Stomach smooth muscle (tissue), 2 donors: ENCODE data around the gene OR51B6.
"Not testable (repeated sequence)": the region's sequence is repeated elsewhere in the genome, so short reads cannot be mapped to it uniquely, and the experiment has no call there.

ENCODE experiments used
- H3K27ac ChIP-seq: one replicate; pipeline ENCODE4 v1.7.0; 2013; ENCODE audit warnings: mild to moderate bottlenecking, low read length, inconsistent platforms
- H3K27me3 ChIP-seq, 2 donors: one replicate each; pipeline ENCODE4 v1.7.0; 2013; ENCODE audit warnings: low read length in 2 of 2; ENCODE audit not compliant: insufficient read depth in 2 of 2, control insufficient read depth in 1 of 2
- H3K36me3 ChIP-seq, 2 donors: one replicate each; pipeline ENCODE4 v1.7.0; 2013; ENCODE audit warnings: low read length in 2 of 2; ENCODE audit not compliant: control insufficient read depth in 2 of 2, insufficient read depth in 2 of 2
- H3K4me1 ChIP-seq: one replicate; pipeline ENCODE4 v1.7.0; 2013; ENCODE audit warnings: low read length; ENCODE audit not compliant: control insufficient read depth, insufficient read depth
- H3K4me3 ChIP-seq, 2 donors: one replicate each; pipeline ENCODE4 v1.7.0; 2013; ENCODE audit warnings: low read length in 2 of 2
- H3K9ac ChIP-seq, 2 donors: one replicate each; pipeline ENCODE4 v1.7.0; 2013; ENCODE audit warnings: low read length in 2 of 2, mild to moderate bottlenecking in 1 of 2
- H3K9me3 ChIP-seq, 2 donors: one replicate each; pipeline ENCODE4 v1.7.0; 2013; ENCODE audit warnings: low read length in 2 of 2; ENCODE audit not compliant: control insufficient read depth in 2 of 2
- donor health status: healthy.
- donor health status: Pancreatic carcinoma.

The OR51B6 gene, protein sequence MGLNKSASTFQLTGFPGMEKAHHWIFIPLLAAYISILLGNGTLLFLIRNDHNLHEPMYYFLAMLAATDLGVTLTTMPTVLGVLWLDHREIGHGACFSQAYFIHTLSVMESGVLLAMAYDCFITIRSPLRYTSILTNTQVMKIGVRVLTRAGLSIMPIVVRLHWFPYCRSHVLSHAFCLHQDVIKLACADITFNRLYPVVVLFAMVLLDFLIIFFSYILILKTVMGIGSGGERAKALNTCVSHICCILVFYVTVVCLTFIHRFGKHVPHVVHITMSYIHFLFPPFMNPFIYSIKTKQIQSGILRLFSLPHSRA

DNA sequence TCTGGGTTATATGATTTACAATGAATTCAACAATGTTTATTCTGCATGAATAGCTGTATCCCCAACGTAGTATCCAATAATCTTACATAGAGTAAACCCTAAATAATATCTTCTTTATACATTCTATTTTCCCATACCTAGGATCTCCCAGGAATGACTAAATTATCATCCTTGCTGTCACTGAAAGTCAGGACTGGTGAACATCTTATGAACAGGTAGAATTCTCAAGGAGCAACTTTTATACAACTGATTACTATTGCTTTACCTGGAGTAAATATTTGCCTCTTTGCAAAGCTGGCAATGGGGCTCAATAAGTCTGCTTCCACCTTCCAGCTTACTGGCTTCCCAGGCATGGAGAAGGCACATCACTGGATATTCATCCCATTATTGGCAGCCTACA lies at the start of gene OR51B6:
Gene OR51B6 (plus strand): TSS at position 301 of the 400 bp plus-strand sequence. CDS start 0 bp downstream, at position 301.
- Histone ChIP-seq H3K36me3 (no peaks in the 10 kb centered on the region), H3K4me1 (no peaks in the 10 kb centered on the region), H3K9me3 (no peaks in the 10 kb centered on the region), H3K9ac (no peak within 1 kb of the TSS), H3K27ac (no peak within 1 kb of the TSS), H3K4me3 (no peak within 1 kb of the TSS), H3K27me3 (no peaks in the 10 kb centered on the region)

- no peaks in the 10 kb centered on the region for H3K27me3 ChIP-seq
- no peaks in the 10 kb centered on the region for H3K9me3 ChIP-seq
- no peaks in the 10 kb centered on the region for H3K36me3 ChIP-seq
- H3K9ac ChIP-seq = no peak within 1 kb of the TSS
- H3K4me3 ChIP-seq = no peak within 1 kb of the TSS
- no peaks in the 10 kb centered on the region for H3K4me1 ChIP-seq
- no peak within 1 kb of the TSS for H3K27ac ChIP-seq
These were observed 49.5 kb upstream of the OR51B6 start, which contains the start of gene OR51B4 for GRCh38 chr11:5301846-5302245. Gene OR51B4, minus strand, starts transcription at chr11:5301946. Its CDS starts 0 bp downstream, at chr11:5301946.

DNA sequence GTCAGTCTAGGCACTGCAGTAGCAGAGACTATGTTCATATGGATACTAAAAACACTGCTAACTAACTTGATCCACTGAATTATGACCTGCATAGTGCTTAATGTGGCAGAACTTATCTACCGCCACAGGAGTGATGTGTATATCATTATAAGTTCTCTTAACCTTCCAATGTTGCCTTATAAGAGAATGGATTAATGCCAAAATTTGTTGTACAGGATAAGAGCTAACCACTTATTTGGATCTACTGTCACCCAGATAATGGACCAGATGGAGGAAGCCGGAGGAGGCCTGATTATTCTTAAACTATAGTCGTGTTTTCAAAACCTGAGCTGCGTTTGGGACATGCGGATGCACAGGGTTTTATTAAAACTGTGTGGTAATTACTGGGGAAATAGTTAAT lies 47.7 kb upstream of the OR51B6 start:
- Histone ChIP-seq H3K9ac (no peak overlapping the region), H3K4me3 (no peak overlapping the region), H3K27me3 (no peaks in the 10 kb centered on the region), H3K9me3 (no peaks in the 10 kb centered on the region), H3K36me3 (no peaks in the 10 kb centered on the region), H3K4me1 (no peaks in the 10 kb centered on the region), H3K27ac (no peak overlapping the region)

GRCh38 chr11:5304046-5304445 lies 47.3 kb upstream of the OR51B6 start:
- no peaks in the 10 kb centered on the region for H3K4me1 ChIP-seq
- no peaks in the 10 kb centered on the region for H3K36me3 ChIP-seq

DNA sequence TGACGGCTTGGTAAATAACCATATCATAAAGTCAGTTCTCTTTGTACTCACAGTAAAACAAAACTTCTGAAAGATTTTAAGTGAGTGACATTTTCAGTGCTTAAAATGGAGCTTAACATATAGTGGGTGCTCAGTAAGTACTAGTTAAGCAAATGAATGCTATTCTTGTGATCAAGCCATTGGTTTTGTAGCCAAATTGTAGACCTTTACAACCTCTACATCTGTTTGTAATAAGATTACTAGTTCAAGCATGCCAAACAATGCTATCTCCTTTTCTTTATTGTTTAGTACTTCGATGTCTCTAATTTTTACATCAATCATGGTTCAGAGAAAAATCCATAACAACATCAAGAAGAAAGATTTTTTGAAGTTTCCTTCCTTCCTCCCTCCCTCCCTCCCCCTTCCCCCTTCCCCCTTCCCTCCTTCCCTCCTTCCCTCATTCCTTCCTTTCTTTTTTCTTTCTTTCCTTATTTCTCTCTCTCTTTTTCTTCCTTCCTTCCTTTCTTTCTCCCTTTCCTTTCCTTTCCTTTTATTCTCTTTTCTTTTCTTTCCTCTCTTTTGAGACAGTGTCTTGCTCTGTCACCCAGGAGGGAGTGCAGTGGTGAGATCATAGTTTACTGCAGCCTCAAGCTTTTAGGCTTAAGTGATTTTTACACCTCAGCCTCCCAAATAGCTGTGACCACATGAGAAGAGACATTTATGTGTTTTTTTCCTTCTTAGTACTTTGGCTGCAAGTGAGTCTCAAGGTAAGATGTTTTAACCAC lies 43.9 kb upstream of the OR51B6 start:
- H3K9me3 ChIP-seq = no peaks in the 10 kb centered on the region
- H3K4me1 ChIP-seq = no peaks in the 10 kb centered on the region
- no peak overlapping the region for H3K27ac ChIP-seq
- no peaks in the 10 kb centered on the region for H3K27me3 ChIP-seq
- H3K36me3 ChIP-seq = no peaks in the 10 kb centered on the region
- no peak overlapping the region for H3K9ac ChIP-seq
- H3K4me3 ChIP-seq = no peak overlapping the region

More at GRCh38 chr11:5304046-5304445, 47.3 kb upstream of the OR51B6 start:
- Histone ChIP-seq H3K27ac (no peak overlapping the region), H3K9me3 (no peaks in the 10 kb centered on the region), H3K27me3 (no peaks in the 10 kb centered on the region), H3K9ac (no peak overlapping the region), H3K4me3 (no peak overlapping the region)

- no peak overlapping the region for H3K27ac ChIP-seq
- no peaks in the 10 kb centered on the region for H3K9me3 ChIP-seq
- no peaks in the 10 kb centered on the region for H3K4me1 ChIP-seq
- H3K4me3 ChIP-seq = no peak overlapping the region
- no peaks in the 10 kb centered on the region for H3K27me3 ChIP-seq
- no peaks in the 10 kb centered on the region for H3K36me3 ChIP-seq
- no peak overlapping the region for H3K9ac ChIP-seq
These were observed 40.9 kb upstream of the OR51B6 start for GRCh38 chr11:5310423-5310822.

GRCh38 chr11:5313326-5314023 lies 37.8 kb upstream of the OR51B6 start:
- not testable (repeated sequence) for H3K27ac ChIP-seq, H3K27me3 ChIP-seq, H3K9me3 ChIP-seq, H3K4me1 ChIP-seq, H3K9ac ChIP-seq, H3K36me3 ChIP-seq, H3K4me3 ChIP-seq

- H3K36me3 ChIP-seq = no peaks in the 10 kb centered on the region
- no peaks in the 10 kb centered on the region for H3K27me3 ChIP-seq
- H3K4me3 ChIP-seq = no peak overlapping the region
- no peak overlapping the region for H3K27ac ChIP-seq
- peaks cover 0 to 2% of the 10 kb centered on the region in 2 donors for H3K9me3 ChIP-seq
- no peaks in the 10 kb centered on the region for H3K4me1 ChIP-seq
- H3K9ac ChIP-seq = no peak overlapping the region
These were observed 34.0 kb upstream of the OR51B6 start for GRCh38 chr11:5317292-5317691.

GRCh38 chr11:5324197-5324596 lies 27.1 kb upstream of the OR51B6 start, which contains the start of gene OR51B2:
Gene OR51B2, minus strand, starts transcription at chr11:5324297. Its CDS starts 0 bp downstream, at chr11:5324297.
- H3K4me3 ChIP-seq = no peak within 1 kb of the TSS
- H3K4me1 ChIP-seq = no peaks in the 10 kb centered on the region
- H3K27ac ChIP-seq = no peak within 1 kb of the TSS
- no peaks in the 10 kb centered on the region for H3K36me3 ChIP-seq
- no peaks in the 10 kb centered on the region for H3K9me3 ChIP-seq
- H3K27me3 ChIP-seq = no peaks in the 10 kb centered on the region
- no peak within 1 kb of the TSS for H3K9ac ChIP-seq

- Histone ChIP-seq H3K27me3 (no peaks in the 10 kb centered on the region), H3K4me1 (no peaks in the 10 kb centered on the region), H3K36me3 (no peaks in the 10 kb centered on the region), H3K9ac (no peak overlapping the region), H3K9me3 (no peaks in the 10 kb centered on the region), H3K4me3 (no peak overlapping the region), H3K27ac (no peak overlapping the region)
These were observed 16.1 kb upstream of the OR51B6 start for GRCh38 chr11:5335170-5335569.
